ENCODE results near the gene C10orf71.

GRCh38 chr10:49307921-49308320, 9.0 kb downstream of the C10orf71 start:
- TF ChIP-seq CTCF (IDR thresholded peaks at IDR 0.05) (no peak), EZH2 (IDR thresholded peaks at IDR 0.05; ENCODE audit: borderline replicate concordance, insufficient read depth, low read depth, low read length, poor library complexity, severe bottlenecking) (no peak)
